CD4-positive, alpha-beta T cell (primary cell): Measurements from ENCODE around the gene BBS1. TPM values are rescaled to one million over a fixed set of nuclear protein-coding genes. Genes with fewer than 3 reads are reported as not detected.

Source experiments
- ATAC-seq: fragments of 200-7000 bp; cut with Tn5 transposase; one replicate; pipeline ENCODE4 v1.10.0; 2022; ENCODE audit warnings: mild to moderate bottlenecking; ENCODE audit not compliant: poor library complexity
- CTCF ChIA-PET: fragments of 350-600 bp; sonication (Branson Sonifier 250); formaldehyde crosslinking; loops from one replicate; lab custom pipeline; 2021; ENCODE audit warnings: antibody characterized with exemption, inconsistent platforms; lab: Charles Lee
- POLR2A ChIA-PET: fragments of 350-600 bp; sonication (Branson Sonifier 250); formaldehyde crosslinking; loops from one replicate; lab custom pipeline; 2021; ENCODE audit warnings: antibody characterized with exemption, inconsistent platforms; lab: Charles Lee
- DNase-seq, 14 experiments: peaks; one replicate each; pipeline ENCODE4 v3.0.0-alpha.2; 2013 to 2020; ENCODE audit warnings: mixed read lengths in 2 of 14
- H3K27ac ChIP-seq, 2 donors: one replicate each; pipeline versions ENCODE4 v1.5.1 to v1.7.0; 2013; ENCODE audit warnings: low read length in 2 of 2, low read depth in 1 of 2, mild to moderate bottlenecking in 1 of 2
- H3K27me3 ChIP-seq, 2 experiments: 1 replicate in 1 of 2; 2 replicates in 1 of 2; pipeline versions ENCODE4 v1.6.1 to v1.7.0; 2013; ENCODE audit warnings: low read length in 2 of 2, control low read depth in 1 of 2, mild to moderate bottlenecking in 1 of 2, moderate library complexity in 1 of 2; ENCODE audit not compliant: insufficient read depth in 2 of 2, control insufficient read depth in 1 of 2
- H3K36me3 ChIP-seq: one replicate; pipeline ENCODE4 v1.6.1; 2013; ENCODE audit warnings: low read length, control low read depth; ENCODE audit not compliant: insufficient read depth
- H3K4me1 ChIP-seq: one replicate; pipeline ENCODE4 v1.6.1; 2013; ENCODE audit warnings: low read length, control low read depth; ENCODE audit not compliant: insufficient read depth
- H3K4me3 ChIP-seq: one replicate; pipeline ENCODE4 v1.5.1; 2013; ENCODE audit warnings: mild to moderate bottlenecking, low read length, moderate library complexity
- H3K9me3 ChIP-seq, 2 experiments: 1 replicate in 1 of 2; 2 replicates in 1 of 2; pipeline versions ENCODE4 v1.6.1 to v1.7.0; 2013; ENCODE audit warnings: low read length in 2 of 2, mild to moderate bottlenecking in 2 of 2, control low read depth in 1 of 2, moderate library complexity in 1 of 2; ENCODE audit not compliant: control insufficient read depth in 1 of 2, insufficient read depth in 1 of 2
- H3K27ac Mint-ChIP-seq: one replicate; pipeline ENCODE4 v1.8.0; 2020; ENCODE audit warnings: mixed read lengths
- H3K27me3 Mint-ChIP-seq: one replicate; pipeline ENCODE4 v1.8.0; 2021; ENCODE audit warnings: mixed read lengths
- H3K36me3 Mint-ChIP-seq: one replicate; pipeline ENCODE4 v1.8.0; 2021; ENCODE audit warnings: low read depth, mixed read lengths
- H3K4me1 Mint-ChIP-seq: one replicate; pipeline ENCODE4 v1.8.0; 2021; ENCODE audit warnings: low read depth, mixed read lengths
- H3K4me3 Mint-ChIP-seq: one replicate; pipeline ENCODE4 v1.8.0; 2020; ENCODE audit warnings: mild to moderate bottlenecking, mixed read lengths
- H3K9me3 Mint-ChIP-seq: one replicate; pipeline ENCODE4 v1.8.0; 2020; ENCODE audit warnings: mixed read lengths
- CTCF ChIP-seq: fragments of 200-600 bp; IDR thresholded peaks from one replicate; pipeline ENCODE4 v1.8.0; 2022; ENCODE audit warnings: antibody characterized with exemption, mild to moderate bottlenecking
- intact Hi-C, 2 experiments: fragments of 100-400 bp; cut with DNase I in 1 of 2; cut with micrococcal nuclease in 1 of 2; formaldehyde crosslinking; loops; one replicate each; pipeline versions ENCODE4 v1.15.1 to v1.9.0; 2023 to 2025; cut with DNase I, micrococcal nuclease
- total RNA-seq, 174 experiments: library from RNA in 2 of 174; stranded (reverse) in 2 of 174; gene quantifications; one replicate each; pipeline ENCODE4 v1.2.3 and lab custom pipeline; 2021 to 2026

Gene BBS1
- total RNA-seq, 2 experiments from 2014 or later, result 11.7 to 11.9 TPM

- no peak for TF ChIP-seq CTCF
- DNase-seq (no peak), ATAC-seq (no peak)
- peaks cover 6% of the 10 kb centered on the region for H3K4me1 Mint-ChIP-seq
- H3K9me3 Mint-ChIP-seq, result no peaks in the 10 kb centered on the region
- no peaks in the 10 kb centered on the region for H3K27me3 ChIP-seq
- no peak overlapping the region for H3K4me3 Mint-ChIP-seq
- H3K36me3 ChIP-seq, result peaks cover 43% of the 10 kb centered on the region
- intact Hi-C loops, result loop anchor here in 1 of 2 experiments (5.0 kb wide), 1 partner anchor 192 kb away; the partner anchor contains the start of gene RBM4B
- no peak overlapping the region for H3K4me3 ChIP-seq
- ChIA-PET CTCF (no interaction called here), POLR2A (interaction anchor here (0.6 kb wide), 1 partner anchor 17 kb away, joined by 3 read pairs; no protein-coding TSS in a partner anchor)
- H3K27me3 Mint-ChIP-seq, result no peaks in the 10 kb centered on the region
- H3K27ac ChIP-seq, result no peak overlapping the region
- H3K36me3 Mint-ChIP-seq, result peaks cover 61% of the 10 kb centered on the region
- H3K4me1 ChIP-seq, result peaks cover 17% of the 10 kb centered on the region
- H3K27ac Mint-ChIP-seq, result no peak overlapping the region
- H3K9me3 ChIP-seq, result no peaks in the 10 kb centered on the region
Measured at GRCh38 chr11:66484806-66485380, 25.5 kb upstream of the BBS1 start.

- no peak for ATAC-seq
- Mint-ChIP-seq H3K4me3 (no peak overlapping the region), H3K4me1 (no peaks in the 10 kb centered on the region), H3K27ac (no peak overlapping the region), H3K9me3 (no peaks in the 10 kb centered on the region), H3K36me3 (peaks cover 61% of the 10 kb centered on the region), H3K27me3 (no peaks in the 10 kb centered on the region)
- H3K9me3 ChIP-seq, result no peaks in the 10 kb centered on the region
- no peaks in the 10 kb centered on the region for H3K4me1 ChIP-seq
- no peak overlapping the region for H3K27ac ChIP-seq
- no peak for TF ChIP-seq CTCF
- no peaks in the 10 kb centered on the region for H3K27me3 ChIP-seq
- POLR2A ChIA-PET, result no interaction called here
- CTCF ChIA-PET, result no interaction called here
- DNase-seq, result no peak
- intact Hi-C loops, result no loop called here
- H3K36me3 ChIP-seq, result peaks cover 66% of the 10 kb centered on the region
- no peak overlapping the region for H3K4me3 ChIP-seq
Measured at GRCh38 chr11:66488957-66489356, 21.5 kb upstream of the BBS1 start.

- DNase-seq (peak in 1 of 14 experiments; percentile 3), ATAC-seq (no peak)
- TF ChIP-seq CTCF, result no peak
- Mint-ChIP-seq H3K4me1 (no peaks in the 10 kb centered on the region), H3K27me3 (no peaks in the 10 kb centered on the region), H3K27ac (no peak overlapping the region), H3K36me3 (peaks cover 61% of the 10 kb centered on the region), H3K9me3 (no peaks in the 10 kb centered on the region), H3K4me3 (no peak overlapping the region)
- no peaks in the 10 kb centered on the region for H3K4me1 ChIP-seq
- no peak overlapping the region for H3K27ac ChIP-seq
- peaks cover 63% of the 10 kb centered on the region for H3K36me3 ChIP-seq
- ChIA-PET POLR2A (no interaction called here), CTCF (no interaction called here)
- no peaks in the 10 kb centered on the region for H3K9me3 ChIP-seq
- intact Hi-C loops, result no loop called here
- H3K27me3 ChIP-seq, result no peaks in the 10 kb centered on the region
- no peak overlapping the region for H3K4me3 ChIP-seq
Measured at GRCh38 chr11:66489636-66490035, 20.8 kb upstream of the BBS1 start.
